ENCODE data around the gene RNMT.
"Not testable (repeated sequence)": the region's sequence is repeated elsewhere in the genome, so short reads cannot be mapped to it uniquely, and the experiment has no call there.

RNMT gene

DNA sequence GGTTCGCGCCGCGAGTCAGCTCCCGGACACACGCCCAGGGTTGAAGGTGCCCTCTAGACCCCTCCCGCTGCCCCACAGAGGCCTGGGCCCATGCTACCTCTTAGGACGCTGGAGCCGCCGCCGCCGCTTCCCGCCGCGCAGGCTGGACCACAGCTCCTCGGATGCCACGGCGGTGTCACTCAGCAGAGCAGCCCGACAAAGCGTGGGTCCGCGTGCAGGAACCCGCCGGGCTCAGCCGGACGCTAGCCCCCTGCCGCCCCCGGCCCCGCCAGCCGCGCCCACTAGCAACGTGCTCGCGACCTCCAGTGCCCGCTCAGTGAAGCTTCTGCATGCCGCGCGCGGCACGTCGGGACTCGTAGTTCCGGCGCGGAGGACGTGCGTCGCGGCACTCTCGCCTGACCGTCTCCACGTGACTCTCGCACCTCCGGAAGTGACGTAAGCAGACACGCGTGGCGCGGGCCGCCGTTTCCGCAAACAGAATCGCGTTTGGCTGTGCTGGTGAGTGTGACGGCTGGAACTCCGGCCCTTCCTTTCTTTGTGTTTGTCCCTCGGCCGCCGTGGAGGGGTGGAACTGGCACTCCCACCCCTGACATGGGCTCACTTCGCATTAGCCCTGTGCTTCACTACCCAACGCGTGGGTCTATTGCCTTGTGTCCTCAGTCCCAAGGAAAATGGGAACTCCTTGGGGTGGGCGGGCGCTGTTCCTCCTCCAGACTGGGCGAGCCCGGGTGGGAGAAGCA, at the start of gene RNMT, which contains the start of gene FAM210A:
RNMT (plus strand) TSS at position 442 of the 740 bp plus-strand sequence. CDS start 4,845 bp downstream, outside the sequence.
FAM210A (minus strand) TSS at position 327 of the 740 bp plus-strand sequence. CDS start 44,481 bp downstream, outside the sequence.
- peak; percentile 97 for DNase-seq

DNA sequence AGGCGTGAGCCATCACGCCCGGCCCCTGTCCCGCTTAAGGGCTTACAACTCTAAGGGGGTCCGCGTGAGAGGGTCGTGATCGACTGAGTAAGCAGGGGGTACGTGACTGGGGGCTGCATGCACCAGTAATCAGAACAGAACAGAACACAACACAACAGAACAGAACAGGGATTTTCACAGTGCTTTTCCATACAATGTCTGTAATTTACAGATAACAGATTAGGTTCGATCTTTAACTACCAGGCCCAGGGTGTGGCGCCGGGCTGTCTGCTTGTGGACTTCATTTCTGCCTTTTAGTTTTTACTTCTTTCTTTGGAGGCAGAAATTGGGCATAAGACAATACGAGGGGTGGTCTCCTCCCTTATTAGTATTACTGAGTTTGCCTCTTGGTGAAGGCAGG, 49.1 kb upstream of the RNMT start:
- not testable (repeated sequence) for DNase-seq

DNA sequence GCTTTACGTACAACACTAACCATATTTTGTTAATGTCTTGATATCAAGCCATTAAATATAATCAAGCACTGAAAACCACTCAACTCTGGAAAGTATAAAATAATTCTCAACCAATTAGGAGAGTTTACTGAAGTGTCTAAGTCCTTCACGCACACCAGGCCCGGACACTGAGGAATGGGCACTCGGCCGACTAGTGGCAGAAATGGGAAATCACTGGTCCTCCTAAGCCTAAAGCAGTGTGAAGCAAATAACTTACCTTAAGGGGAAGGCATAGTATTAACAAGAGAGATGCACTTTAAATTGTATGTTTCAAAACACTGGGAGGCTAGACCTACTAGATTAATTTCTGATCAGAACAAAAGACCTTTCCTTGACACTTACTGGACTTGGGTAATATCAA, 45.9 kb upstream of the RNMT start:
- DNase-seq: no peak

DNA sequence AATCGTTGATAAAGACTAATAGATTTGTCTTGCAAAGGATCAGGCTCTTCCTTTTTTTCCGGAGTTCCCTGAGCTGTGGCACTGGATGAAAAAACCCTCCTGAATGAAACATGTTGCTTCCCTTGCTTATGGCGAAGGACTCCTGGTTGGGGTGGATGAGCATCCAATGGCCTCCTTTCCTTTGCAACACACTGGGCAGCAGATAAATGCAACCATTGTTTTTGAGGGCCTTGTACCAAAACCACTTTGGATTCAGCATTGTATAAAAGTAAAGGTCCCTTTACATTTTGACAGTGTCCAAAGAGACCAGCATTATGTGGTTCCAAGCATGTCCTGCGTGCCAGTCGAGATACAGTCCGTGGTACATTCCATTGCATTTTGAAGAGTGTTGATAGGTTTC, 44.8 kb upstream of the RNMT start:
- DNase-seq: no peak

DNA sequence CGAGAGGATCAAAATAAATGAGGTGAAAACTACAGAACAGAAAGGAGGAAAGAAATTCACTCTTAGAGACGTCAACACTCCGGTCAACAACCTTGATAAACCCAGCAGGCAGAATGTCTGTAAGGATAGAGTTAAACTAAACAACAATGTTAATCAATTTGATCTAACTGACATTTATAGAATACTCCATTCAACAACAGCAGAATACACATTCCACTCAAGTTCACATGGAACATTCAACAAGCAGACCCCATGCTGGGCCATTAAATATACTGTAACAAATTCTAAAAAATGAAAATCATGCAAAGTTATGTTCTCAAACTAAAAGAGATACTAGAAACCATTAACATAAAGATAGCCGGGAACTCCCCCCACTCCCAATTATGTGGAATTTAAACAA, 41.9 kb upstream of the RNMT start:
- no peak for DNase-seq

DNA sequence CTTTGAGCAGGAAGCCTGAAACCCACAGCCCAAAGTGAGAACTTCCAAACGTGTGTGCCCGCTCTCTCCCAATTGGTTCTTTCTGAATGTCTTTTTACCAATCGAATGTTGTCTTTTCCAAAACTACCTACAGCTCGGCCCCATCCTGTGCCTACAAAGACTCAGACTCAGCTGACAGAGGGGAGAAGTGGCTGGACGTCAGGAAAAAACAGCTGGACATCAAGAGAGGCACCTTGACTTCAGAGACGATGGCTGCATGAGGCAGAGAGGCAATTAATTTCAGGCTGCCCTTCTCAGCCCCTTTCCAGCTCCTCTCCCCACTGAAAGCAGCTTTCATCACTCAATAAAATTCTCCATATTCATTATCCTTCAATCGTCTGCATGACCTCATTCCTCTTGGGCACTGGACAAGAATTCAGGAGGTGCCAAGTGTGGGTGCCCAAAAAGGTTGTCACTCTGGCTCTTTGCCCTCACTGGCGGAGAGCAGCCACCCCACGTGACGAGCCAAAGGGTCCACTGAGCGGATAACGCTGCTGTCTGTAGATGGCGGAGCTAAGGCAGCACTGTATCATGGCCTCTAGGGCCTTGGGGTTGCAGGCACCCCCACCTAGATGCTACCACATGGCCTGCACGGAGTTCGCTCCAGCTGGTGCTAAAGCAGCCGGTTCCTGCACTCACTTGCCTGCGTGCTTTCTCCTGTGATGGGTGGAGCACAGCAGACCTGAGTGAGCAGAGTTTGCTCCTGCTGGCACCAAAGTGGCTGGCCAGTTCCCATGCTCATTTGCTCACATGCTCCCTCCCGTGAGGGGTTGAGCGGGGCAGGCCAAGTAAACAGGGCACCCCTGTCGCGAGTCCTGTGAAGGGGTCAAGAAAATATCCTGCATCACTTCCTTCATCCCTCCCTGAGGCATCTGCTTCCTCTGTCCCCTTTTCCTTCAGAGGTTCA, 38.0 kb upstream of the RNMT start:
- DNase-seq: no peak

DNA sequence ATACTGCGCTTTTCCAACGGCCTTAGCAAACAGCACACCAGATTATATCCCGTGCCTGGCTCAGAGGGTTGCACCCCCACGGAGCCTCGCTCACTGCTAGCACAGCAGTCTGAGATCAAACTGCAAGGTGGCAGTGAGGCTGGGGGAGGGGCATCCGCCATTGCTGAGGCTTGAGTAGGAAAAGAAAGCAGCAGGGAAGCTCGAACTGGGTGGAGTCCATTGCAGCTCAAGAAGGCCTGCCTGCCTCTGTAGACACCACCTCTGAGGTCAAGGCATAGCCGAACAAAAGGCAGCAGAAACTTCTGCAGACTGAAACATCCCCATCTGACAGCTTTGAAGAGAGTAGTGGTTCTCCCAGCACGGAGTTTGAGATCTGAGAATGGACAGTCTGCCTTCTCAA, 36.4 kb upstream of the RNMT start:
- DNase-seq: not testable (repeated sequence)

DNA sequence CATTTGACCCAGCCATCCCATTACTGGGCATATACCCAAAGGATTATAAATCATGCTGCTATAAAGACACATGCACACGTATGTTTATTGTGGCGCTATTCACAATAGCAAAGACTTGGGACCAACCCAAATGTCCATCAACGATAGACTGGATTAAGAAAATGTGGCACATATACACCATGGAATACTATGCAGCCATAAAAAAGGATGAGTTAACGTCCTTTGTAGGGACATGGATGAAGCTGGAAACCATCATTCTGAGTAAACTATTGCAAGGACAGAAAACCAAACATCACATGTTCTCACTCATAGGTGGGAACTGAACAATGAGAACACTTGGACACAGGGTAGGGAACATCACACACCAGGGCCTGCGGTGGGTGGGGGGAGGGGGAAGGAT, 31.1 kb upstream of the RNMT start:
- DNase-seq: not testable (repeated sequence)

DNA sequence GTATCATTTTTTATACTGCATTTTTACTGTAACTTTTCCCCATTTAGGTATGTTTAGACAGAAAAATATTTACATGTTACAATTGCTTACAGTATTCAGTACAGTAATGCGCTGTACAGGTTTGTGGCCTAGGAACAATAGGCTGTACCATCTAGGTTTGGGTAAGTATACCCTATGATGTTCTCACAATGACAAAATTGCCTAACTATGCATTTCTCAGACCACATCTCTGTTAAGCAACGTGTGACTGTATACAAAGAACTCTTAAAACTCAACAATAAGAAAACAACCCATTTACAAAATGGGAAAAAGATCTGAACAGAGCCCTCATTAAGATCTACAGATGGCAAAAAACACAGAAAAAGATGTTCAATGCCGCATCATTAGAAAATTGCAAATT, 29.5 kb upstream of the RNMT start:
- no peak for DNase-seq

DNA sequence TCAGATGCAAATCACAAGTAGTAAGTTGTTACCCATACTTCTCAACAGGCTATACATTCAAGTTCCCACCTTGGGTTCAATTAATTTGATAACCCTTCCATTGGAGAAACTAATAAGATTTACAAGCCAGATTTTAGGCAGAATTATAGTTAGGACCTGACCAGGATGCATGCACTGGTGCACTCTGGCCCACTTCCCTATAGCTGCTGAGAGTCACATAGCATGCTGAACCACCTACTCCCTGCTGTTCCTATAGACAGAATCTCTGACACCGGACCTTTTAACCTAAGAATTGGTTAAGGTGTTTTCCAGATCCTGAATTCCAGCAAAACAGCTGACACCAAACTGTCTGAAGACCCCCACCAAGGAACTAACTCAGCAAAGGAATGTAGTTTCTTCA, 26.3 kb upstream of the RNMT start:
- no peak for DNase-seq

DNA sequence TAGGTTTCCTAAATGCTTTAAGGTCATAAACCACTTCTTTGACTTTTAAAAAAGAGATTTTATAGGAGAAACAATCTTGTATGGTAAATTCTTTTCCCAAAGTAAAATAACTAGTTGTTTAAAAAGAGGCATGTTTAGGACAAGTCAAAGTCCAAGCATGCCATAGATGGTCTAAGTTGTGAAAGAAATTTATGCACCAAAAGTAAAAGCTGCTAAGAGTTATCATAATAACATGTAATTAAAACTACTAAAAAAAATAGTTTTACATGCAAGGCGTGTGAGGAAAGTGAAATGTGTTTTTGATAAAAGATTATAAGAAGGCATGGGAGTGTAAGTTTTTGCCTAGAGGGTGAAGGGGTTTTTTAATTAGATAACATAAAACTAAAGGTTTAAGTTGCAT, 22.6 kb upstream of the RNMT start:
- DNase-seq: no peak

DNA sequence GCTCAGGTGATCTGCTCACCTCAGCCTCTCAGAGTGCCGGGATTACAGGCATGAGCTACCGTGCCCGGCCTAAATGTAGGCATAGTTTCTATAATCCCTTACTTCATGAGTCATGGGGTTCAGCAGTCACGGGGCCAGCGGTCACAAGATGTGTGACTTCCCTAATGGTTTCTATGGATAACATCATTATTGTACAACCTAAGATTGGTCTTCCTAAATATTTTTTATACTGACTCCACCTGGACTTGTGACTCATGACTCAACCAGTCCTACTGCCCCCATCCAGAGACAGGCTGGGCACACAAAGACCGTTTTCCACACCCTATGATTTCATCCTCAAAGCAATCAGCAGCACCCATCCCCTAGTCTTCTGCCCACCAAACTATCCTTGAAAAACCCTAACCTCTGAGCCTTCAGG, 16.1 kb upstream of the RNMT start:
- no peak for DNase-seq

DNA sequence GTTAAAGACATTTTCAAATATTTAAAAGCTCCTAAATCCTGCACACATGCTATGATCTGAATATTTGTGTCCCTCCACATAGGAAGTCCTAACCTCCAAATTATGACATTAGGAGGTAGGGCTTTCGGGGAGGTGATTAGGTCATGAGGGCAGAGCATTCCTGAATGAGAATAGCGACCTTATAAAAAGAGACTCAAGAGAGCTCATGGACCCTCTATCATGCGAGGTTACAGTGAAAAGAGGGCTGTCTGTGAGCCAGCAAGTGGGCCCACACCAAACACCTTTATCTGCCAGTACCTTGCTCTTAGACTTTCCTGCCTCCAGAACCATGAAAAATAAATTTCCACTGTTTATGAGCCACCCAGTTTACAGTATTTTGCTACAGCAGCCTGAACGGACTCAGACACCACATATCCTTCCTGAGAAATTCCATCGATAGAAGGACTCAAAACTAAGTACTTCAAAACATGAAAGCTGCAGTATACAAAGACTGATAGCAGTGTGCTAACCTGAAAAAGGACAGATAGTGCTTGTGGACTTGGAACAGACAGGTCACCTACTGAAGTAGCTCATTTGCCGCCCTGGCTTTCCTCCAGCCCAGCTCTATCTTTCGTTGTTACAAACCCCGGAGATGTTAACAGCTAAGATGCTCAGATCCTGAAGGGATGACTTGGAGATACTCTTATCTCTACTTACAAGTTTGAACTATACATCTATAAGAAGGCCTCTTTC, 13.9 kb upstream of the RNMT start:
- no peak for DNase-seq

DNA sequence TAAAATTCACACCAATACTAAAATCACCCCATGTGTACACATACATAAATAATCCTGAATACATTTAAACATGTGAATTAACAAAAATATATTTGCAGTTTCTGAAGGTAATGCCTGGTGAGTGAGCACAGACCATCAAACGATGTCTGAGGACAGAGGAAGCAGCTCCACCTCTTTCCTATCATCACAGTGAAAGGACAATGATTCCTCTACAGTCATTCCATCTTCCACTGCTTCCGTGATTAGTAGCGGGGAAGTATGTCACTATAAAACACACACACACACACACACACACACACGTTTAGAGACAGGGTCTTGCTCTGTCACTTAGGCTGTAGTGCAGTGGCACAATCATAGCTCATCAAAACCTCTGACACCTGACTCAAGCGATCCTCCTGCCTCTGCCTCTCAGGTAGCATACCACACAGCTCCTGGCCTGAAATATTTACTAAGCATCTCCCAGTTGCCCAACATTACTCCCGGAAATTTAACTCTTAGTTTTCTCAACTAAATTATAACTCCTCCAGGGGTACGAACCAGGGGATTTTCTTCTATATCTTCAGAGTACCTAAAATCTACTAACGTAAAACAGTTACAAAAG, 12.9 kb upstream of the RNMT start:
- DNase-seq: no peak

DNA sequence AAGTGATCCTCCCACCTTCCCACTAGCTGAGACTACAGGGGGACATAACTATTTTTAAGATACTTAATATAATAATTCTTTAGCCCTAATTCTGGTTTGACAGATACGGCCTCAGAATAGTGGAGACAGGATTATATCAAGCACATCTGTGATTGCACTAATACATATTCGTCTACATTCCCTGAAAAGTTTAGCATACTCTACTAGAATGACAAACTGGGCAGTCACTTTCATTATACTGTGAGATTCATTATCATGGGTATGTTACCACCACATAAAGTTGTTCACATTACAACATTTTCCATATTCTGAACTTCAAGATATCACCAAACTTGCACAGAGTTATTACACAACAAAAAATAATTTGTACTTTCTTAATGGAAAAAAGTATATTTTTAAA, 11.1 kb upstream of the RNMT start:
- DNase-seq: no peak

DNA sequence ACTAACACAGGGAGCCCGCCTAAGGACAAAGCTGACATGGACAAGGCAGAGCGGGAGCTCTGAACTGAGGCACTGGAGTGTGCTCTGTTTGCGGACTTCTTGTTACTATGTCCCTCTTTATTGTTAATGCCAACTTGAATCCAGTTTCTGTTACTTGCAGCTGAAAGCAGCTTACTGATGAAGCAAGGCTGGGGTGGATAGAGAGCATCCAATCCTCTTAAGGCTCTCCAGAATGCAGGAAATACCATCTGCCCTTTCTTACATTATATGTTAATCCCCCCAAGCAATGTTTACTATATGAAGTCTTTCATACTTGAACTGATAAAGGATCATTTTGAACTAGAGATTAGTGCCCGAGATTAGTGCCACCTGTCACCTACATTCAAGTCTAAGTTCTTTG, 9.6 kb upstream of the RNMT start:
- DNase-seq: no peak

DNA sequence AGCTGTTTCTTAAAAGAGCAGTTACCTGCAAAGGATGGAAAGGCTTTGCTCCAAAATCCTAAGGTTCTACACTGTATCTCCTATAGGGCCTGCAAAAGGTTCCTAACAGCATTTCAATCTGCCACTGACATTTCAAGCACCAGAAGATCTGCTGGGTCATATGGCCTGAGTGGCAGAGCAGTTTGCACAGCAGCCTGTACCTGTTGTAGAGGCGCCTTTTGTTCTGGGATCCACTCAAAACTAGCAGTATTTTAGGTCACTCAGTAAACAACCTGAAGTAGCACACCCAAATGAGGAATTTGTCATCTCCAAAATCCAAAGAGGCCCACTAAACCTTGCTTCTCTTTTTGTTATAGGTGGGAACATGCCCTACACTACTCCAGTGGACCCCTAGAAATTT, 6.3 kb upstream of the RNMT start:
- no peak for DNase-seq

DNA sequence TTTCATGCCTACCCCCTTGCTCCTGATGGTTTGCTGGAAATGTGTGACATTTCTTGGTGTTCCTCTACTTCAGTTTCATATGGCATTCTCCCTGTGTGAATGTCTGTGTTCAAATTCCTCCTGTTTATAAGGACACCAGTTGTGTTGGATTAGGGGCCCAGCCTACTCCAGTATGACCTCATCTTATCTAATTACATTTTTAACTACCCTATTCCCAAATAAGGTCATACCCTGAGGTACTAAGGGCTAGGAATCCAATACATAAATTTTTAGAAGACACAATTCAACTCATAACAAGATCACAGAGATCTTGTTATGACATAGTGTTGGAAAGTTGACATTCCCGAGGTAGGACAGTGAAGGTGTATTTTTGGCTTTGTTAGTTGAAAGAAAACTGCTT, 5.6 kb upstream of the RNMT start:
- no peak for DNase-seq

DNA sequence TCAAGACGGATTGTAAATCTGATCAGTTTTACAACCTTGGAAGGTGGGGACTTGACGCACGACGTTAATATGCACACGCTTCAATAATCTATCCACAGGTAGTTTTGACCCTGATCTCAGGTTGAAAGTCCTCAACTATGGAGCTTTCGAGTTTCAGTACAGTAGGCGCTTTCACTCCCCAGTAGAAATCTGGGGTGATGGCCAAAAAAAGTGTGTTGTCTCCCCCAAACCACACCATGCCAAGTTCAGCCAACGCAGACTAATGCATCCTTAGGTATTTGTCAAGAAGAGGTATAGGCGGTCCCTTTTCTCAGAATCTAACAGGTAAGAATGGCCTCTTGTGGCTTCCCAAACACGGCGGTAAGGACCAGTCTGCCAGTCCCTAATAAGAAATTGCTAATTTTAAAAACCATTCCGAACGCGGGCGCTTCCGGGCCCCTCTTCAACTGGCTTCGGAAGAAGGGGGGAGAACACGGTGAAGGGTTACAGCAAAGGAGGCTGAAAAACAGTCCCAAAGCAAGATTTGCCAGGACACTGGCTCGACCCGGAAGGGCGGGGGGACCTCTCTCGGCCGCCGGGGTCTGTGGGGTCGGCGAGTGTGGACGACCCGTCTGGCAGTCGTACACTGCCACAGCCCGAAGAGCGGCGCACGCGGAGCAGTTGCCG, 774 bp upstream of the RNMT start:
- DNase-seq: no peak

DNA sequence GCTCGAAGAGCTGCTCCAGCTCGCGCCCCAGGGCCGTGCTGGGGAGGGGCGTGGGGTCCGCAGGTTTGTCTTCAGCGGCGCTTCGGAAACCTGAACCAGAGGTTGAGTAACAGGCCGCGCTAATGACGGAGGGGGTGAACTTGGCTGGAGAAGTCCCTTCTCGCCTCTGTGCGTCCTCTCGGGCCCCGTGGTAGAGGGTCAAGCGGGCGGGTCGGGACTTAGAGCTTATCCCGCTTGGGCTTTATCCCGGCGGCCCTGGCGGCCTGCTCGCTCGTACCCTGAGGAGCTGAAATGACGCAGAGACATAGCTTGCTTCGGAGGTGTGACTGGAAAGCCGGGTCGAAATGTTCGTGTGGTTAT, 479 bp downstream of the RNMT start:
- DNase-seq: no peak

DNA sequence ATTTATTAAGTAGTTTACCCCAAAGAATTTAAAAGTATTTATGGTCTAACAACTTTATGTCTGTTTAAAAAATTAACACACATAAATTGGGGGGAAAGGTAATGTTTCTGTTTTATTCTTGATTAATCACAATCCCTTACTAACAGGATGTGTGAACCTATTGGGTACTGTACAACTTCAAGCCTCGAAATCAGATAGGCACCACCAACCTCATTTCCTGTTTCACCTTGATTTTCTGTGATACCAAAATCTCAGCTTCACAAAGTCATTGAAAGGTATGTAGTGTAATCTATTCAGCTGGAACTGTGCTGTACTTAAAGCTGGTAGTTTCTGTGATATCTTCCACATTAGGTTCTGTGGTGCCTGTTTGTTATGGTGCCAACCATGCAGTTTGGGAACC, 4.0 kb downstream of the RNMT start:
- no peak for DNase-seq

DNA sequence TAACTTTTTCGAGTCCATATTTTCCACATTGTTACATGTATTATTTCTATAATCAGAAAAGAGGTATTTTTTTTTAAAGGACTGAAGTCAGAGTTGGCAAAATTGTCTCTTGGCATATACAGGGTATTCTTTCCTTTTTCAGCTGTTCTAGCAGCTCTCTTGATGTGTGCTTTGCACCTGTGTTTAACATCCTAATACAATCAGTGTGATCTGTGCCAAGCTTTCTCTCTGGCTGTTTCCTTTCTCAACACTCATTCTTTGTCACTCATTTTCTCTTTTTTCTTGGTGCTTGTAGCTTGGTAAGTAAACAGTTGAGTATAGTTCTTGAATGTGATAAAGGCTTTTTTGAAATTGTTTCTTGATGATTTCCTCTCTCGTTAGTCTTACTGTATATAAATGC, 9.2 kb downstream of the RNMT start:
- no peak for DNase-seq
